ENCODE data around the gene IQCH.

The IQCH gene

GRCh38 chr15:67303490-67304363, 49.1 kb downstream of the IQCH start:
- peak; percentile 90 for FAIRE-seq

- no peak for FAIRE-seq
These were observed 50.2 kb downstream of the IQCH start for GRCh38 chr15:67304778-67305177.

- FAIRE-seq = no peak
These were observed 50.9 kb downstream of the IQCH start for GRCh38 chr15:67305506-67305905.

GRCh38 chr15:67307156-67307555, 52.6 kb downstream of the IQCH start:
- FAIRE-seq = no peak

- FAIRE-seq = no peak
These were observed 53.5 kb downstream of the IQCH start for GRCh38 chr15:67307889-67308597.

- FAIRE-seq = no peak
These were observed 57.1 kb downstream of the IQCH start for GRCh38 chr15:67311731-67312130.

GRCh38 chr15:67319961-67320360, 65.4 kb downstream of the IQCH start:
- no peak for FAIRE-seq

- no peak for FAIRE-seq
These were observed 66.8 kb downstream of the IQCH start for GRCh38 chr15:67321352-67321751.

GRCh38 chr15:67322481-67322880, 67.9 kb downstream of the IQCH start:
- no peak for FAIRE-seq

- FAIRE-seq = no peak
These were observed 72.7 kb downstream of the IQCH start for GRCh38 chr15:67327312-67327711.

GRCh38 chr15:67327737-67328136, 73.2 kb downstream of the IQCH start:
- no peak for FAIRE-seq

- no peak for FAIRE-seq
These were observed 75.6 kb downstream of the IQCH start for GRCh38 chr15:67329984-67330733.

- no peak for FAIRE-seq
These were observed 77.1 kb downstream of the IQCH start for GRCh38 chr15:67331676-67332075.

- FAIRE-seq = no peak
These were observed 80.4 kb downstream of the IQCH start for GRCh38 chr15:67335026-67335425.

- no peak for FAIRE-seq
These were observed 81.1 kb downstream of the IQCH start for GRCh38 chr15:67335534-67336222.

GRCh38 chr15:67340630-67341029, 86.0 kb downstream of the IQCH start:
- FAIRE-seq = no peak

GRCh38 chr15:67341539-67341938, 87.0 kb downstream of the IQCH start:
- FAIRE-seq = no peak

- no peak for FAIRE-seq
These were observed 88.6 kb downstream of the IQCH start for GRCh38 chr15:67343206-67343605.

- FAIRE-seq = no peak
These were observed 95.0 kb downstream of the IQCH start for GRCh38 chr15:67349634-67350033.

- no peak for FAIRE-seq
These were observed 95.5 kb downstream of the IQCH start for GRCh38 chr15:67350042-67350441.

GRCh38 chr15:67358391-67358790, 103.8 kb downstream of the IQCH start:
- FAIRE-seq = no peak

GRCh38 chr15:67358812-67359211, 104.2 kb downstream of the IQCH start:
- FAIRE-seq = no peak

Data from A204.1 (cell line).